IPS-NIHi11 (cell line): ENCODE data around the gene SHISA6.
"Not testable (repeated sequence)": the region's sequence is repeated elsewhere in the genome, so short reads cannot be mapped to it uniquely, and the experiment has no call there.

Experiments
- DNase-seq: peaks from one replicate; pipeline ENCODE4 v3.0.0; 2012; ENCODE audit warnings: mixed read lengths, low spot score

The SHISA6 gene

GRCh38 chr17:11267999-11268575 lies 27.1 kb downstream of the SHISA6 start:
- DNase-seq: no peak

DNA sequence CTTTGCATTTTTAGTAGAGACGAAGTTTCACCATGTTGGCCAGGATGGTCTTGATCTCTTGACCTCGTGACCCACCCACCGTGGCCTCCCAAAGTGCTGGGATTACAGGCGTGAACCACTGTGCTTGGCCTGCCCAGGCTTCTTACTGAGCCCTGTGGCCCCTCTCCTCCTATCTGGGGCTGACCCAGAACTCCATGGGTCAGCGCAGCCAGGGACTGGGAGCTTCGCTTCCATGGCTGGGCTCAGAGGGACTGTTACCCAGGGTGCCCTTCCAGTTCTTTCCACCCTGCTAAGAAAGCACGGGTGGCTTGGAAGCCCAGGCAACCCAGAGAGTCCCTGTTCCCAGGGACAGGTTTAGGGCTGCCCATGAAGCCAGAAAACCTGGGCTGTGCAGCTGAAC lies 28.2 kb downstream of the SHISA6 start:
- no peak for DNase-seq

DNA sequence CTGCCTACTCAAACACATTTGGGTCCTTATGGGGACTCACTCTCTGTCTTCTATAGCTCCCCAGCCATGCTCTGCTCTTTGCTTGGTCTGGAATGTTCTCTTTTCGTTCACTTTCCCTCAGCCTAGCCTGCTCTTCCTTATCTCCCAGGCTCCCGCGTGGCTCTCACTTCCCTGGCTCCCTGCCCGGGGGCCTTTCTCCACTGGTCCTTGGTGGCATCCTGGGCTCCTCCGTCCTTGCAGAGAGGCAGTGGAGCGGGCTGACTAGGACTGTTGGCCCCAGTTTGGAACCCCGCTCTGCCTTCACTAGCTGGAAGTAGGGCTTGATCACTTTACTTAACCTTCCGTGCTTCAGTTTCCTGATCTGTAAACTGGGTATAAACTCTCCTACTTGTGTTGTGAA lies 31.2 kb downstream of the SHISA6 start:
- DNase-seq: no peak

GRCh38 chr17:11273596-11273995 lies 32.6 kb downstream of the SHISA6 start:
- no peak for DNase-seq

DNA sequence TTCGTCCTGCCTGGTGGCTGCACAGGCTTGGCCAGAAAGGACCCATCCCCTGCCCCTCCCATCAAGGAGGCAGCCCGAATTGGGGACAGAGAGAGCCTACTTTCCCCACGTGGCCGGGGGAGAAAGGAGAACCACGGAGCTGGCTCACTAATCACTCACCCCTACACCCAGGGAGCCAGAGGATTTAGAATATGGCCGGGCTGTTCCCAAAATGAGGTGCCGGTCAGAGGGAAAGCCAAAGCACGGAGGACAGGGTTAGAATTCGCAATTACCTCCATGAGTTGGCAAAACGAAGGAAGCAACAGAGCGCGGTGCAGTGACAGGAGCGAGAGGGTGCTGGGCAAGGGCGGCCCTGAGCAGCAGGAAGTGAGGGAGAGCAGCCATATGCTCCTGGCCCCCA lies 33.1 kb downstream of the SHISA6 start:
- DNase-seq: no peak

- no peak for DNase-seq
These were observed 35.5 kb downstream of the SHISA6 start for GRCh38 chr17:11276486-11276885.

DNA sequence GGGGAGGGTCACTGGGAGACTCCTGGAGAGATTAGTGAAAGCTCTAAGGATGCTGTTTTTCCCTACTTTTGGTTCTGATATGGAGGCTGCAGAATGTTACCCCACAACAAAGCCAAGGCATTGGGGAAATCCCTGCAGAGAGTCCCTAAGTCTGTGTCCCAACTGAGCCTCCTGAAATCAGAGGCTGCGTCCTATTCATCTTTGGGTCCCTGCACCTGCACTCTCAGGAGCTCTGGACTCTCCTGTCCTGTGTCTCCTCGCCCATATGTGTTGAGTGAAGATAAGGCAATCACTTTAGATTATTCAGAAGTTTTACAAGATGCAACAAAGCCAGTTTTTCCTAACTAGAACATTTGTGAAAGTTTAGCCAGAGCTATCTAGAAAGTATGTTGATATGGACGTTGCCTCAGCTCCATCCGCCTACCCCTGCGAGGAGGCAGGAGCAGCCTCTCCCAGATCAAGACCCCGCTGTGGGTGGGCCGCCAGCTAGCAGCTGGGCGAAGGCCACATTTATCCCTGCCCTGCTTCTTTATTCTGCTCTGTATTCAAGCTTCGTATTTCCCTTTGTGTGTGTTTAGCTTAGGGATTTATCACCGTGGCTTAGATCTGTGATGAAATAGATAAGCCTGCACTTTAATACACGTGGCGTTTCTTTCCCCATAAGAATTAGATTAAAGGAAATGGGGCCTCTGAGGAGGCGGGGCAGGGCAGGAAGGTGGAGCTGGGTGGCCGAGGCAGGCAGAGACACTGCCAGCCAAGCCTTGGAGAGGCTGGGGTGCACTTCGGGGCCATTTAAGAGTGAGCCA lies 37.4 kb downstream of the SHISA6 start:
- no peak for DNase-seq

DNA sequence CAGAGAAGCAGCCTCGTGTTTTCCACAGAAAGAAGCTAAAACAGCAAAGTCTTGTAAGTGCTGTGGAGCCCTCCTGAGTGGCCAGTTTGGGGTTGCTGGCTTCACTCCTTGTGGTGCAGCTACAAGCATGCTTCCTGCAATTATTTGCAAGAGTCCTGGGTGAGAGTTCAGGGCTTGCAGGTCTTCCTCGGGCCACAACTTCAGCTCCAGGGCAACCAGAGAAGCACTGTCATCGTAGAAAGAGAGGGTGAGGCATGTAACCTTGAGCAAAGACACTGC lies 37.9 kb downstream of the SHISA6 start:
- no peak for DNase-seq

DNA sequence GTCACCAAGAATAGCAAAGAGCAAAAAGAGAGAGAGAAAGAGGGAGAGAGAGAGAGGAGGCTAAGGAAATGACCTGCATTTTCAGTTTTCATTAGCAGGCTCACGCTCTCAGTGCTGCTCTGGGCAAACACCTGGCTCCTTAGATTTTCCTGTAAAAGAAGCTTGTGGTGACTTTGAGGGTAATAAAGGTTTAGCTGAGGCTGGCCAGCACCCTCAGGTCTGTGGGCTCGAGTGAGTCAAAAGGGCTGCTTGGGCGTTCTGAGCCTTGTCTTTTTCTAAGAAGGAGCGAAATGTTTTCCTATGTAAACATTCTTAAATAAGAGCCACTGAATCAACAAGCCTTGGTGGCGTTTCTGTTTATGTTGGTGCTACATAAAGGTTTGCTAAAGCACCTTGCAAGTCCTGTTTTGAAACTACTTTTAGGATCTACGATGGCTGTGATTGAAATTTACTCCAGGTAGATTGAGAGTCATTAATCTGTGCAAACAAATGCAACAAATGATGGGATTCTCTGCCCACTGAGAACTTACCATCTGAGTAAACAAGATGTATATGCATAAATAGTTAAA lies 38.8 kb downstream of the SHISA6 start:
- DNase-seq: no peak

DNA sequence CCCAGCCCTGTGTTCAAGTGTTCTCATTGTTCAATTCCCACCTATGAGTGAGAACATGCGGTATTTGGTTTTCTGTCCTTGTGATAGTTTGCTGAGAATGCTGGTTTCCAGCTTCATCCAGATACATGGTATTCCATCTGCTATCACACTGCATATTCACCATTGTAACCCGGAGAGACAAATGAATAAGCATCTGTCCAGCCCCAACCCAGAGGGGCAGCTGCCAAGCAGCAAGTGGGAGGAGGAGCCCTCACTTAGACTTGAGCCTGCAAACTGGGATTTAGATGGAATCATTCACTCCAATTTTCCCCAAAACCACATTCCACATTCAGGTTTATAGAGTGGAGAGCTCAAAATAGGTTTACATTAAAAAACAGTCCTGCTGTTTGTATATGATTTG lies 41.6 kb downstream of the SHISA6 start:
- DNase-seq: no peak

DNA sequence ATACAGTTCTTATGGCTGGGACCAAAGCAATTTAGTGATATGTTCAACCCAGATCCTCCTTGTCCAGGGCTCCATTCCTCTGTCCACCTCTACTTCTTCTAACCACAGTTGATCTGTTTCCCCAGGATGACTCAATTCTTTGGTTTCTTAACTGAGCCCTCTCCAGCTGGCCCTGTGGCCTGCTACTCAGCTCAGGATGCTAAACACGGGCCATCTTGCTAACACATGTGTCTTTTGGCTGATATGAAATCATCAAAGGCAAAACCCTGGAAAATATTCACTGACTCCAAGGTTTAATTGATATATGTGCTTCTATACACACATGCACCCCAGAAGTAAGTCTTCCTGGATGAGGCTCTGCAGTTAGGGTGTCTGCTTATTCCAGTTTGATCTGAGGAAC lies 43.8 kb downstream of the SHISA6 start:
- no peak for DNase-seq

DNA sequence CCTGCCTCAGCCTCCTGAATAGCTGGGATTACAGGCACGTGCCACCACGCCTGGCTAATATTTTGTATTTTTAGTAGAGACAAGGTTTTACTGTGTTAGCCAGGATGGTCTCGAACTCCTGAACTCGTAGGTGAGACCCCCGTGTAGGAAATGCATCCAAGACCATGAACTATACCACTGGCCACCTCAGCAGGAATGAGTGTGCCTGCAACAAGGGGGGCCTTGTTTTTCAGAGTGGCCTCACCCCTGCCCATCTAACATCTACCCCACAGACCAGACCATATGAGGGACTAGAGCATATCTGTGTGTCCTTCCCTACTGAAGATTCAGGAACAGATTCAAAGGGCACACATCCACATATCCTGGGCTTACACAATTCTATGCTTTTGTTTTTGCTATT lies 44.9 kb downstream of the SHISA6 start:
- no peak for DNase-seq

- no peak for DNase-seq
These were observed 46.8 kb downstream of the SHISA6 start for GRCh38 chr17:11287791-11288190.

GRCh38 chr17:11290814-11291213 lies 49.8 kb downstream of the SHISA6 start:
- no peak for DNase-seq

DNA sequence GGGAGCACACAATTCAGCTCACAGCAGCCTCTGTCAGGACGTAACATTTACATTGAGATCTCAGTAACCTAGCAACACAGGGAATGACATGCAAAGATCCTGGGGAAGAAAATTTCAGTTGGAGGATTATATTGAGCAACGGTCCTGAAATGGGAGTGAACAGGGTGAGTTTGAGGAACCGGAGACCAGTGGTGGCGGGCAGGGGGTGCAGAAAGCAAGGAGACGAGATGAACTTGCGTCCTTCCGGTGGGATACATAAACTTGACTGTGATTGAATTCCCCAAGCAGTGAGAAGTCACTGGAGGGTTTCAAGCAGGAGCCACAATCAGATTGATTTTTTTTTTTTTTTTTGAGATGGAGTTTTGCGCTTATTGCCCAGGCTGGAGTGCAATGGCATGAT lies 51.5 kb downstream of the SHISA6 start:
- DNase-seq: no peak

DNA sequence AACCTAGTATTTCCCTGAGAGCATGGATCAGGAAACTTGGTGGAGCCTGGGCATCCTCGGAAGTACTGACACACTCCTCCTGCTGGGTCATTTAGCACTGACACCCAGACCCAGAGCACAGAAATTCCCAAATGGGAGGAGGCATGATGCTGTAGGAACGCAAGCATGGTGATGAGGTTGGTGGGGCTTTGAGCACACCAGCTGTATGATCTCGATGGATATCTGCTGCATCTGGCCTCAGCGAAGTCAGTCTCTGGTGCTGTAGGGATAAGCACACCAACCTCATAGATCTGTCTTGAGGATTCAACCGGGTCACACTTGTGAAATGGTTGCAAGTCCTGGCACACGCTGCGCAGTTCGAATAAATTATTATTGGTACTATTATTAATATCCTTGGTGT lies 52.5 kb downstream of the SHISA6 start:
- no peak for DNase-seq

DNA sequence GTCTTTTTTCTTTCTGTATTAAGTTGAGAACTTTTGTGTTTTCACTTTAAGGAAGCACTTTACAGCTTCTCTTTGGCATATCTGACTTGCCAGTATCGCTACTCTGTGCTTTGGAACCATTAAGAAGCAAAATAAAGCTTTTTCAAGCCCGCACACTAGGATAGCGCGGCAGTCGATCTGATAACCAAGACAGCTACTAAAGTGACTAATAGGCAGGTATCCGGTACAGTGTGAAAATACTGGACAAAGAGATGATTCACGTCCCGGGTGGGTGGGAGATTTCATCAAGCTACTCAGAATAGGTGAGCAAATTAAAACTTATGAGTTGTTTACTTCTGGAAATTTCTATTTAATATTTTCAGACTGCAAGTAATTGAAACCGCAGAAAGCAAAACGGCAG lies 53.8 kb downstream of the SHISA6 start:
- DNase-seq: no peak

GRCh38 chr17:11296994-11297393 lies 56.0 kb downstream of the SHISA6 start:
- peak; percentile 31 for DNase-seq

DNA sequence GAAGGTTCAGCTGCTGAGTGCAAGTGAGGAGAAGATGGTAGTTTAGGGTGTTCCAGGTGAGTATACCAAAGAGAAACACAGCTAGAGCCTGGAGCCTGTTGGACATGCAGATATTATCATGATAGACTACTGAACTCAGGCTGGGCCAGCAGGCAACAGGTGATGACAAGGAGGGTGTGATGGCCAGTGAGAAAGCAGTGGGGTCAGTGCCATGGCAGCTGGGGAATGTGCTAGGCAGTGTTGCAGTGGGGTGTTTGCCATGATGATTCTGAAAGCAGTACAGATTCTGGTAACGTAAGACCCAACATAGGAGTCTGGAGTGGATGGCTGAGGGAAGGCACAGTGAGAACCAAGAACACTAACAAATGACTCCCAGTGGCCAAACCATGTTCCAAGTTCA lies 57.4 kb downstream of the SHISA6 start:
- DNase-seq: no peak

GRCh38 chr17:11300201-11300600 lies 59.2 kb downstream of the SHISA6 start:
- DNase-seq: no peak

DNA sequence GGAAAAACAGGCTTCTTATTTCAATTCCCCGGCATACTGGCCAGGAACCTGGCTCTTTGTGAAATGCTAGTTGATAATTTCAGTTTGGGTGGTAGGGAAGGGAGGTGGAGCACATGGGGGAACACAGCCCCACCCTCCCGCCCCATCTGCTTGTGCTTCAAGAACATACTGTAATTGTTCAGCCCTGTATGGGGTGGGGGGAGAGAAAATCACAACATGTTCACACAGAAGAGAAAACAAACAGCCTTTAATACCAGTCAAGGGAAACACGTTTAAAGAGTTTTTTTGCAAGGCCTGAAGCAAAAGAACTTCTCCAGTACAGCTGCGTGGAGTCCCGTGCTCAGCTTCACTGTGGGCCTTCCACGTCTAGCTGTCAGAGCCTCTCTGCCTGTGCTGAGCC lies 59.7 kb downstream of the SHISA6 start:
- no peak for DNase-seq

- DNase-seq: not testable (repeated sequence)
These were observed 60.9 kb downstream of the SHISA6 start for GRCh38 chr17:11301874-11302273.

DNA sequence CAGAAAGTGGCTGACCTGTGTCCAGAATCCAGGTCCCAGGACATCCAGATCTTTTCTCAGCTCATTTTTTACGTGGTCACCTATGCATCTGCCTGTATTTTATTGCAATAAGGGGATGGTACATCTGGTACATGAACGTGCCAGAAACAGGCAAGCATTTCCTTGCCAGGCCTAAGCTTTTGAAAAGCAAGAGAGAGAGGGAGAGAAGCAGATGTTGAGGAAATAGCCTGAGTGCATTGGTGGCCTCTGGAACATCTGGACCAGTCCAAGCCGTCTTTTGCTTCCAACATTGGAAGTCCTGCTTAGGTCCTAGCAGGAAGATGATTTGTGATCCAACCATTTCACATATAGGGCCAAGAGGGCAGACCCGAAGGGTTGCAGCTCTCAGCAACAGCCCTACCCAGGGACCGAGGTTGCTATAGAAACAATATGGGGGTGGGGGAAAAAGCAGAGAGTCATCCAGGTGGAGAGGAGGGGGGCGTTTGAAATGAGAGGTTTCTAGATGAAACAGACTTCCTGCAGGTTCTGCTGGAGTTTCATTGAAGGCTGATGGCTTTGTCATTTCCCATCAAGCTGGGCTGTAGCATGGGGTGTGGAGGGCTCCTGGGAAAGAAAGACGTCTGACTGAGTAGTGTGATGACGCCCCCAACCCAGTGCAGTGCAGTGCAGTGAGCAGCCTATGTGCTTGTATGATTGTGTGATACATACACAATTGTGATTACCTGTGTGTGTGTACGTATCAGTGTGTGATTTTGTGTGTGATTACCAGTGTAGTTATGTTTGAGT lies 61.6 kb downstream of the SHISA6 start:
- no peak for DNase-seq
